WERI-Rb-1 (cell line): ENCODE data around the gene LRRC3C.

Source experiments
- DNase-seq: peaks from one replicate; pipeline ENCODE4 v3.0.0-alpha.2; 2020
- H3K27ac ChIP-seq: fragments of 250-450 bp; sonication (Bioruptor Pico); 2 replicates; pipeline ENCODE4 v1.5.1; 2020; ENCODE audit warnings: mild to moderate bottlenecking, moderate library complexity
- H3K27me3 ChIP-seq: fragments of 250-450 bp; sonication (Bioruptor Pico); 2 replicates; pipeline ENCODE4 v1.5.1; 2021; ENCODE audit warnings: mild to moderate bottlenecking, low read depth, moderate library complexity; ENCODE audit not compliant: insufficient read depth, severe bottlenecking
- H3K36me3 ChIP-seq: fragments of 250-450 bp; sonication (Bioruptor Pico); 2 replicates; pipeline ENCODE4 v1.5.1; 2020; ENCODE audit warnings: mild to moderate bottlenecking, moderate library complexity
- H3K4me3 ChIP-seq: 2 replicates; pipeline ENCODE4 v1.5.1; 2011; ENCODE audit warnings: low read depth, mild to moderate bottlenecking, control low read depth, low read length
- H3K9me3 ChIP-seq: fragments of 250-450 bp; sonication (Bioruptor Pico); 2 replicates; pipeline ENCODE4 v1.5.1; 2021; ENCODE audit warnings: mild to moderate bottlenecking, moderate library complexity; ENCODE audit not compliant: severe bottlenecking
- CTCF ChIP-seq: IDR thresholded peaks from 2 replicates; pipeline ENCODE4 v1.5.1; 2011; ENCODE audit warnings: low read depth, mild to moderate bottlenecking, control low read depth, inconsistent platforms, low read length

Gene LRRC3C

GRCh38 chr17:39933912-39934311, 6.4 kb downstream of the LRRC3C start:
- TF ChIP-seq CTCF = no peak
- H3K9me3 ChIP-seq = no peaks in the 10 kb centered on the region
- no peak overlapping the region for H3K4me3 ChIP-seq
- no peaks in the 10 kb centered on the region for H3K27me3 ChIP-seq
- H3K36me3 ChIP-seq = no peaks in the 10 kb centered on the region
- no peak overlapping the region for H3K27ac ChIP-seq
- no peak for DNase-seq

GRCh38 chr17:39934324-39934723, 6.8 kb downstream of the LRRC3C start:
- no peak for TF ChIP-seq CTCF
- no peak overlapping the region for H3K27ac ChIP-seq
- DNase-seq = no peak
- H3K36me3 ChIP-seq = no peaks in the 10 kb centered on the region
- H3K4me3 ChIP-seq = no peak overlapping the region
- no peaks in the 10 kb centered on the region for H3K27me3 ChIP-seq
- no peaks in the 10 kb centered on the region for H3K9me3 ChIP-seq

- no peak for DNase-seq
- Histone ChIP-seq H3K36me3 (no peaks in the 10 kb centered on the region), H3K27me3 (no peaks in the 10 kb centered on the region), H3K4me3 (no peak overlapping the region), H3K9me3 (no peaks in the 10 kb centered on the region), H3K27ac (no peak overlapping the region)
- no peak for TF ChIP-seq CTCF
These were observed 8.4 kb downstream of the LRRC3C start for GRCh38 chr17:39935909-39936308.

- Histone ChIP-seq H3K27me3 (no peaks in the 10 kb centered on the region), H3K36me3 (no peaks in the 10 kb centered on the region), H3K9me3 (no peaks in the 10 kb centered on the region), H3K4me3 (no peak overlapping the region), H3K27ac (no peak overlapping the region)
- TF ChIP-seq CTCF = no peak
- DNase-seq = no peak
These were observed 9.9 kb downstream of the LRRC3C start for GRCh38 chr17:39937447-39937846.

GRCh38 chr17:39938140-39938869, 10.8 kb downstream of the LRRC3C start:
- H3K4me3 ChIP-seq = no peak overlapping the region
- H3K27ac ChIP-seq = no peak overlapping the region
- DNase-seq = no peak
- H3K36me3 ChIP-seq = no peaks in the 10 kb centered on the region
- H3K9me3 ChIP-seq = no peaks in the 10 kb centered on the region
- TF ChIP-seq CTCF = no peak
- no peaks in the 10 kb centered on the region for H3K27me3 ChIP-seq

- no peak for TF ChIP-seq CTCF
- Histone ChIP-seq H3K9me3 (no peaks in the 10 kb centered on the region), H3K27ac (no peak overlapping the region), H3K36me3 (no peaks in the 10 kb centered on the region), H3K4me3 (no peak overlapping the region), H3K27me3 (no peaks in the 10 kb centered on the region)
- no peak for DNase-seq
These were observed 11.6 kb downstream of the LRRC3C start for GRCh38 chr17:39939106-39939505.
